Right lung (tissue), 5 donors: ENCODE results near the gene UVRAG. TPM values are rescaled to one million over a fixed set of nuclear protein-coding genes. Genes with fewer than 3 reads are reported as not detected.

Experiments used
- DNase-seq, 2 donors: peaks; one replicate each; pipeline ENCODE4 v3.0.0-alpha.2; 2013
- polyA plus RNA-seq, 5 donors: library from polyadenylated mRNA; unstranded; fragments of 120-200 nt; gene quantifications; one replicate each; pipeline versions ENCODE4 v1.2.1 to v1.2.3, GENCODE V29; 2013; ENCODE audit warnings: inconsistent platforms in 1 of 5, low replicate concordance in 1 of 5; ENCODE audit not compliant: insufficient read length in 5 of 5, insufficient read depth in 1 of 5

UVRAG gene
- polyA plus RNA-seq, 5 donors: 19.0 to 25.0 (median 21.4) TPM

DNA sequence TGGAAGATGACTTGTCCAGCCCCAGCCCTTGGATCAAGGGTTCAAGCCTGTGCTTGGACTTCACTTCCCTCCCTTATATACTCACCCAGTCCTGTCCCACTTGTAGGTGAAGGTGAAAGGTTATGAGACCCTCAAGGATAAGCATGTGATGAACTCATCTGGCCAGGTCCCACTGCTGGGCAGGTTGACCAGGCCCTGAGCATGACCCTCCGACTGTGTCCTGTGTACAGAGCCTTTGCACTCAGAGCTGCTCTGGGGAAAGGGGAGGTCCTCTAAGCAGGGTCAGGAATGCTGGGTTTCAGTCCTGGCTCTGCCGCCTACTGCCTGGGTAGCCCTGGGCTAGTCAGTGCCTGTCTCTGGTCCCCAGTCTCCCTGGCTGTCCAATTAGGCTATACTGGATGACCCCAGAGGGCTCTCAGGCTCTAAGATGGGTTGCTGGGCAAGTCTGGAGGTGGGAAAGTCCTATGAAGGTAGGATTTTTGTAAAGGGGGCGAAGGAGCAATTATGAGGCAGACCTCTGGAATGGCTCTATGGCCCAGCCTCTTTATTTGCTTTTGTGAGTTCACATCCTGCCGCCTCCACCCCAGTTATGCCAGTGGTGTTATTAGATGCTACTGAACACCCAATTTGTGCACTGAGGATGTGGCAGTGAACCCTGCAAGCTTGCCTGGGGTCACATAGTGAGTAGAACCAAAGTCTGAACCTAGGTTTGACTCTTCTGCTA is 32.3 kb upstream of the UVRAG start:
- DNase-seq: no peak

DNA sequence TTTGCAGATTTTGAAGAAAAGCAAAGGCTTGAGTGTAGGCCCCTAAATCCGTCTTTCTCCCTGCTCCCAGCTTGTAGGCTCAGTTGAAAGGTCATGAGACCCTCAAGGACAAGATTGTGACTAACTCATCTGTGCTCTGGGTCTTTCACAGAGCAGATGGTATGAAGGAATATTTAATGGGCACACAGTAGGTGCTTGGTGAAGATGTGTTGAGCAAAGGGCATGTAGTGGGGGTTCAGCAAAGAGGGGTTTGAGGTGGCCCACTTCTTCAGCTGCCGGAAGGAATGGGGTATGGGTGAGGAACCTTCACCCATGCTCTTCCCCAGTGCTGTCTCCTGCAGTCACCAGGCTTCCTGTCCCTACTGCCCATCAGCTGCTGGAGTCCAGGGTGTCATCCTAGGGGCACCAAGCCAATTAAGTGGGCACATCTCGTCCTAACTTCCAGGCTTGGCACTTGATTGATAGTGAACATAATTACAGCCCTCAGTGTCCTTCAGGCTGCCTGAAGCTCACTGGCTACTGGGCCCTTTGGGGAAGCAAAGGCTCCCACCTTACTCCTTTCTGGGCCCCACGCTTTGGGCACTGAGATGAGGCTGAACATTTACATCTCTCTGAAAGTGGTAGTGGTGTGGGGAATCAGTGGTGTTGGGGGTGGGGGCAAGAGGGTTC is 31.5 kb upstream of the UVRAG start:
- no peak for DNase-seq

DNA sequence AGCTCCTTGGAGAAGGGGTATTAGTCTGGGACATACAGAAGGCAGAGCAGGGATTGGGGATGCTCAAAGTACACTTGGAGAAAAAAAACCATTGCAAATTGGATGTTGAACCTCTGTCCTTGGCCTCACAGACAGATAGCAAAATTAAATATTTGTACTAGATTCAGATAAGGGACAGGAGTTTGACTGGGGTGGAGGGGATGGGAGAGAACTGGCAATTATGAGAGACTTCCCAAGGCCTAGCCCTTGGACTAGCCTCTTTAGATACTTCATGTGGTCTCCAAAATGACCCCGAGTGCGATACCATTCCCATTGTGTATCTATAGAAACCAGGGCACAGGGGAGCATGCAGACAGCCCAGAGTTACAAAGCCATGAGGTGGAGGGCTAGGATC is 30.9 kb upstream of the UVRAG start:
- DNase-seq: no peak

DNA sequence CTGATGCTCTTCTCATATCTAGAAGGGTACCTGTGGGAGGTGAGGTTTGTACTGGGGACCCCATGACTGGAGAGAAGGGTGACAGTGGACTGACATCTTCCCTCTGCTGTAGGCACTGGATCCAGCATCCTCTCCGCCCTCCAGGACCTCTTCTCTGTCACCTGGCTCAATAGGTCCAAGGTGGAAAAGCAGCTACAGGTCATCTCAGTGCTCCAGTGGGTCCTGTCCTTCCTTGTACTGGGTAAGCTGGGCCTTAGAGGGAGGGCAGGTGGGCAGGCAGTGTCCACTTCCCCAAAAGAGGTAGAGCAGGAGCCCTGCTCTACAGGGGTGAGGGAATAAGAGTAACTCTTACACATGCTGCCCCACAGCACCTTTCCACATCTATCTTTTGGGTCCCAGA is 30.5 kb upstream of the UVRAG start:
- DNase-seq: no peak

DNA sequence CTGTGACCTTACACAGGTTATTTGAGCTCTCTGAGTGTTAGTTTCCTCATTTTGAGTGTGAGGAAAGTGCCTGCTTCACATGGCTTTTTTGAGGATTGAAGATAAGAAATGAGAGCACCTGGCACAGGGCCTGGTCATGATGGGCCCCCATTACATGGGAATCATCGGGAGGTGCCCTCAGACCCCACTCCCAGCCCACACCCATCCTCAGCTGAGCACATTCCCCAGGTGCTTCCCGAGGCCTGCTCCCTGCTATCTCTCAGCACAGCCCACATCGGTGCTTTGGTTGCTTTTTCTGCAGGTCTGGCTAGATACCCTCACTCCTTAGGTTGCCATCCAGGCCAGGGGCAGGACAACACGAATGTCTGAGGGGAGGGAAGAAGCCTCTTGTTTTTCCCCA is 29.8 kb upstream of the UVRAG start:
- no peak for DNase-seq

DNA sequence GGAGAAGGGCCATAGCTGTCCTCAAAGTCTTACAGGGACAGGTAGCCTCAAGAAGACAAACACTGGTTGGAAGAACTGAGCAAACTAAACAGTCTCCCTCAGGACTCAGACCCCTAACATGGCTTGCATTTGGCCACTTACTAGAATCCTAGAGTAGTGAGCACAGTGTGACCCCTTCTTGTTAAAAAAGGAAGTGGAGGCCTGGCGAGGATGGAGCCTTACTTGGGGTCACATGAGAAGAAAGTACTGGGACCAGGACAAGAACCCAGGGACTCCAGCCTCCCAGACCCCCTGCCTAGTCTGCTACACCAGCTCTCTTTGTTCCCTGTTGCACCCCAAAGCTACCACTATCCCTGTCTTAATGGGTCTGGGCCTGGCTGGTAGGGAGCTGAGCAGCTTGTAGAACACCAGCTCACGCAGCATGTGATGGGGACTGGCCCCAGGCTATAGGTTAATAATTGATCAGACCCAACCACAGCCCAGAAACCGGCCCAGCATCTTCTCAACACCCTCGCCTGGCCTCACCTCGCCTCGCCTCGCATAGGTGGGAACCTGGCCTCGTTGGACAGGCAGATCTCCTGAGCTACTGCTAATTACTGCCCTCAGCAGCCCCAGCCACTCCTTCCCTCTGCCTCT is 28.8 kb upstream of the UVRAG start:
- DNase-seq: no peak

DNA sequence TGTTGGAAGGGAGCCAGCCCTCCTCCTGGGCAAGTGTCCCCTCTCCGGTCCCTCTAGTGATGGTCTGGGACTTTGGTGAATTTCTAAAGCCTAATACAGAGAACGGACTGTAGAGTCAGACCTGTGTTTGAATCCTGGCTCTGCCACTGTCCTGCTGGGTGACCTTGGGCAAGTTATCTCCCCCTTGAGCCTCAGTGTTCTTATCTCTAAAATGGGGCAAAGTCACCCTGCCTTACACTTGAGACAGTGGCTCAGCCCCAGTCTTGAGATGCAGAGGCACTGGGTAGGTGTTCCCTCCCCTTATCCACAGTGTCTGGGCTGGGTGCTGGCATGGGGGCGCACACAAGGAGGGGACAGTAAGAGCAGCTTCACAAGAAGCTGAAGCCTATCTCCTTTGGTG is 25.5 kb upstream of the UVRAG start:
- no peak for DNase-seq

DNA sequence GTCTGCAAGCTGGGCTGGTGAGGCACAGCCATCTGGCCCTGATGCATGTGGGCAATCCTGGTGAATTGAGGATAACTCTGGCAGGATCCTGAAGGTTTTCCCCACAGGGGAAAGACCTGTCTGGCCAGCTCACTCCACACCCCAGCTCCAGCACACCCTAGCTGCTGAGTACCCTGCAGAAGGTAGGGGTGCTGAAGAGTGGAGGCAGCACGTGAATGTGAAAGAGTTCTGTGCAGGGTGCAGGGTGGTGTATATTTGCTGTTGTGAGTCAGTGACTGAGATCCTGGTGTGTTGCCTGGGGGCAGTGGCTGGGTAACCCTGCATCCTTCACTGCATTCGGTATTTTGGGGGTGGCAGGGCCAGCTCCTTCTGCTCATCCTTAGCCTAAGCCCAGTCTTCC is 24.0 kb upstream of the UVRAG start:
- no peak for DNase-seq

DNA sequence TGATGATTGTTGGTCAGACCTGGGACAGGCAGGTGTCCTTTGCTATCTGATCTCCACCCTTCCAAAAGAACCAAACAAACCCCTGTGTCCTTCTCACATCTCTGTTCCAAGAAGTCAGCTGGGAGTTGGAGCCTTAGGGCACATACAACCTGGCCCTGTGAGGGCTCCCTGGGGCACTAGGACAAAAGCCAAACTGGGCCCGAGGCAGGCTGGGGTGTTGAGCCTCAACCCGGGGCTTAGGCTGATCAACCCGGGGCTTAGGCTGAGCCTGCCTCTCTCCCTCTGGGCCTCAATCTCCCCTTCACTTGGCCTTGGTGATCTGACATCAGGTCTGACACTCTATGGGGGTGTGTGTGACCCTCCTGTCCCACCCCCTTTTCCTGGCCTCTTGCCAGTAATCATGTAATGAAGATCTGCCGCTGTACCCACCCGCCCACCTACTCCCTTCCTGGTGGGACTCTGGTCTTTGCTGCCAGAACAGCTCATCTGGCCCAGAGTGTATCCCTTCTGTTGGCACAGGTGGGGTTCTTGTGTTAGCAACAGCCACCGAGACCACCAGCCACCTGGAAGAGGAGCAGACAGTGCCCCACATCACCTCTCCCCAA is 22.8 kb upstream of the UVRAG start:
- DNase-seq: no peak

DNA sequence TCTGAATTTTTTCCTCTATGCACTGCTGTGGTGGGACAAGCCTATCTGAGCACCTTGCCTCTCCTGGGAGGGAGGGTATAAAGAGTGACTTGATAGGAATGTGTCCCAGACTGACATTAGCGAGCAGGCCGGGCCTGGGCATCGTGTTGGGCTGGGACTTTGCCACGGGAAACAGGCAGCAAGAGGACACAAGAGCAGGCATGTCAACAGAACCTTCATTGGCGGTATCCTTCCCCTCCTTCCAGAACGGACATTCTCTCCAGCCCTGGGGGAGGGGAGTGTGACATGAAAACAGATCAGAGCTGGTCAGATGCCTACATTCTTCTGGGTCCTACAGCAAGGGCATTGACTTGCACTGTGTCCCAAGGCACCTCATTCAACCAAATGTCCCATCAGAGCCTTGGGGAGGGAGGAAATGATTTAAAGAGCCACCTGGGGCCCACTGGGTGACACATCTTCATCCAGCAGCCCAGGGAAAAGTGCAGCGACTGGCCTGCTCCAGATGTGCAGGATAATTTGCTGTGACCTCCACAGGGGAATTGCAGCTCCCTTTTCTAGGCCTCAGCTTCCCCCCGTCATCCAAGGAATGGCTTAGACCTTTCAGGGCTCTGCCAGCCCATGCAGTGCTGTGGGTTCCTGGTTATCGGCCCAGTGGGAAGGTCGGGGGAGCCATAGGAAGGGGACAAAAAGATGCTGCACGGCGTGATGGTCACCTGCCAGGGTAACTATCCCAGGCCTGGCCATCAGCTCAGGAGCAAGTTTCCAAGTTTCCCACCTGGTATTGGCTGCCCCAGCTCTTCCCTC is 21.8 kb upstream of the UVRAG start:
- no peak for DNase-seq

DNA sequence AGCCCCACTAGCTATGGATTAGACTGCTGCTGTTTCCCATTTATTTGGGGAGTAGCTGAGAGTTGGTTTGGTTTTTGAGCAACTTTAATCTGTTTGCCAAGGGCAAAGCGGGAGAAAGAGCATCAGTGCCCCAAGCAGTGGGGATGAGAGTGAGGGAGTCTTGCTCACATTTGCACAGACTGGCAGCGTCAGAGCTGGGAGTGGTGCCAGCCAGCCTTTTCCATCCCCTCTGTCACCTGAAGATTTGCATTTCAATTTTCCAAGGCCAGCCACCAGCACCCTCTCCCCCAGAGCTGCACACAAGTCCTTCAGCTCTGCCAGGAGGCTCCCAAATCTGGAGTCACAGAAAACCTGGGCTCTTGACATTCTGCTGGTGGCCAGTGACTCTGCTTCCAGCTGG is 21.0 kb upstream of the UVRAG start:
- no peak for DNase-seq

DNA sequence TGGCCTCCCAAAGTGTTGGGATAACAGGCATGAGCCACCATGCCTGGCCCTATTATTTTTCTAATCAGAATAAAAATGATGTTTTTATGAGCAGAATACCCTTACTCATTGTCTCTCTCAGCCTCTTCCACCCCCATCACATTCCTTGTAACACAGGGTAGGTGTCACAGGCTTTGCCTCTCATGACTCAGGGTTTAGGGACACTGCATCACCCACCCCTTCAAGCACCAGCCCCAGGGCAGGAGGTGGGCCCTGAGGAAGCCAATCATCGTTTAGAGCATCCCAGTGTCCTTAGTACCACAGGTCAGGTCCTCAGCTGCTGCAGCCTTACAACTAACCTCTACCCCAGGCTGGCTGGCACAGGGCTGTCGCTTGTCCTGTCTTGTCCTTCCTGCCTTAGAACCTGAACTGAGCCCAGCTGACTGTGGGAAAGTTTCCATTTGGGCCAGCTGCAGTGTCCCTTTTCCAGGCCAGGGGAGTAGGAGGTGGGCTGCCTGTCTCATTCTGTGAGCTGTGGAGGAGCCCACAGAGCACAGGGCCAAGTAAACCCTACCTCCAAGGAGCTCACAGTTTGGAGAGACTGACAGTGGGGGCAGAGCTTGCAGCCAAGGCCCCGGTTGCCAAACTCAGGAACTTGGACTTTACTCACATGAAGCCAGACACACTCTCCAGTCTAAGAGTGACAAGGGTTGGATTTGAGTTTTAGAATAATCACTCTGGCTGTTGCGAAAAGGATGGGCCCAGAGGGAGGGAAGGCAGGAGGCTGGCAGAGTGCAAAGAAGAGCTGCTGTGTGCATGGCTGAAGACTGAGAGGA is 19.5 kb upstream of the UVRAG start:
- DNase-seq: no peak

DNA sequence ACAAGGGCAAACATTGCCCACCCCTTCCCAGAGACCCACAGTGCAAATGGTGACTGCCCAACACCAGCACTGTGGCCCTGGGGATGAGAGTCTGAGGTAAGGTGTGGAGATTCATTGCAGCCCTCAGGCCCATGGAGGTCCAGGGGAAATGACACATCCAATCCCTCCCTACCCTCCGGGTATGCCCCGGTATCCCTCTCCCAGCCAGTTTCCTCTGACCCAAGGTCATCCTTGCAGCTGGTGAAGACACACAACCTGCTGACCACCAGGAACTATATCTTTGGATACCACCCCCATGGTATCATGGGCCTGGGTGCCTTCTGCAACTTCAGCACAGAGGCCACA is 18.9 kb upstream of the UVRAG start:
- no peak for DNase-seq

DNA sequence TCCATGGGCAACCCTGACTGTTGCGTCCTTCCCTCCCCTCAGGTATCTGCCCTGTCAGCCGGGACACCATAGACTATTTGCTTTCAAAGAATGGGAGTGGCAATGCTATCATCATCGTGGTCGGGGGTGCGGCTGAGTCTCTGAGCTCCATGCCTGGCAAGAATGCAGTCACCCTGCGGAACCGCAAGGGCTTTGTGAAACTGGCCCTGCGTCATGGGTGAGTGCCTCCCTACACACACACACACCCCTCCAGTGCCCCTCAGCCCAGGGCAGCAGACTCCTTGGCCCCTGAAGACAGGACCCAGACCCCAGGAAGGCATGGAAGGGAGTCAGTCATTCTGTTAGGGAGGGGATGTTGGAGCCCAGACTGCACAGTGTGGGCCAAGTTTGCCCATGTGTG is 17.9 kb upstream of the UVRAG start:
- no peak for DNase-seq

DNA sequence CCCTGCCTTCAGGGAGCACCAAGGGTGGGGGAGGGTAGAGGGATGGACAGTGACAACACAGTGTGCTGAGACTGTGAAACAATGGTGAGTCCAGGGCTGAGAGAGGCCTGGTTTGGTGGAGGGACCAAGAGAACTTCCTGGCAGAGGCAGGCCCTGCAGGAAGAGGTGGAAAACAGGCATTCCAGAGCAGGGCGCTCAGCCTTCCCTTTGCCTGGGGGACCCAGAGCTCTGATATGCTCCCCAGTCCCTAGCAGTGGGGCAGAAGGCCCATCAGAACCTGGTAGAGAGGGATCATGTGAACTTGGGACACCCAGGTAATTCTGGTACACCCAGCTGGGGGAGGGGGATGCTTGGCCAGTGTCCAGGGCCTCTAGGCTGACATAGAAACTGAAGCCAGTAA is 17.2 kb upstream of the UVRAG start:
- no peak for DNase-seq

DNA sequence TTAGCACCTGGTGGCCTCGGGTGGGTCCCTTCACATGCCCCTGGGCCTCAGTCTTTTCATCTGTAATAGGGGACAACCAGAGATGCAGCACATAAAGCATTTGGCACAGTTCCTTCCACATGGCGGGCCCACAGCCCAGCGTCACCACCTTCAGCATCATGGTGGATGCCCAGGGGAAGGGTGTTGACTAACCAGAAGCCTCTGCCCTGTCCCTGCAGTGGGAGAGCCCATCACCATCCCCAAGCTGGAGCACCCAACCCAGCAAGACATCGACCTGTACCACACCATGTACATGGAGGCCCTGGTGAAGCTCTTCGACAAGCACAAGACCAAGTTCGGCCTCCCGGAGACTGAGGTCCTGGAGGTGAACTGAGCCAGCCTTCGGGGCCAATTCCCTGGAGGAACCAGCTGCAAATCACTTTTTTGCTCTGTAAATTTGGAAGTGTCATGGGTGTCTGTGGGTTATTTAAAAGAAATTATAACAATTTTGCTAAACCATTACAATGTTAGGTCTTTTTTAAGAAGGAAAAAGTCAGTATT is 14.8 kb upstream of the UVRAG start:
- no peak for DNase-seq

DNA sequence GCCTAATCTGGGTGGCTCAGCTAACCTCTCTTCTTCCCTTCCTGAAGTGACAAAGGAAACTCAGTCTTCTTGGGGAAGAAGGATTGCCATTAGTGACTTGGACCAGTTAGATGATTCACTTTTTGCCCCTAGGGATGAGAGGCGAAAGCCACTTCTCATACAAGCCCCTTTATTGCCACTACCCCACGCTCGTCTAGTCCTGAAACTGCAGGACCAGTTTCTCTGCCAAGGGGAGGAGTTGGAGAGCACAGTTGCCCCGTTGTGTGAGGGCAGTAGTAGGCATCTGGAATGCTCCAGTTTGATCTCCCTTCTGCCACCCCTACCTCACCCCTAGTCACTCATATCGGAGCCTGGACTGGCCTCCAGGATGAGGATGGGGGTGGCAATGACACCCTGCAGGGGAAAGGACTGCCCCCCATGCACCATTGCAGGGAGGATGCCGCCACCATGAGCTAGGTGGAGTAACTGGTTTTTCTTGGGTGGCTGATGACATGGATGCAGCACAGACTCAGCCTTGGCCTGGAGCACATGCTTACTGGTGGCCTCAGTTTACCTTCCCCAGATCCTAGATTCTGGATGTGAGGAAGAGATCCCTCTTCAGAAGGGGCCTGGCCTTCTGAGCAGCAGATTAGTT is 14.2 kb upstream of the UVRAG start:
- DNase-seq: no peak

DNA sequence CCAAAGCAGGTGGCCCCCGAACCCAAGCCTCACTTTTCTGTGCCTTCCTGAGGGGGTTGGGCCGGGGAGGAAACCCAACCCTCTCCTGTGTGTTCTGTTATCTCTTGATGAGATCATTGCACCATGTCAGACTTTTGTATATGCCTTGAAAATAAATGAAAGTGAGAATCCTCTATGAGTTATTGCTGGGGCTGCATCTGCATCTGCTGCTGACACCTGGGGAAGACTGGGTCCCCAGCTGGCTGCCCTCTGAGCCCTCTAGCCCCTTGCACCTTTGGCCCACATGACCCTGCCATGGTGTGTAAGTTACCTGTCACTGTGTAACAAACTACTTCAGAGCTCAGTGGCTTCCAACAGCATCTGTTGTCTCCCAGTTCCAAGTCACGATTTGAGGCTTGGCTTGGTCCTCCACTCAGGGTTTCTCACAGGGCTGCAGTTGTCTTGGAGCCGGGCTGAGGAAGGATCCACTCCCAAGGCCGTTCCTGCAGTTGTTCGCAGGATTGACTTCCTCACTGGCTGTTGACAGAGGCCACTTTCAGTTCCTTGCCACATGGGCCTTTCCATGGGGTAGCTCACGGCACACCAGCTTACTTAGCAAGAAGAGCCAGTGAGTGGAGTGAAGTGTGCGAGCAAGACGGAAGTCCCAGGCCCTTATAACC is 13.5 kb upstream of the UVRAG start:
- no peak for DNase-seq

DNA sequence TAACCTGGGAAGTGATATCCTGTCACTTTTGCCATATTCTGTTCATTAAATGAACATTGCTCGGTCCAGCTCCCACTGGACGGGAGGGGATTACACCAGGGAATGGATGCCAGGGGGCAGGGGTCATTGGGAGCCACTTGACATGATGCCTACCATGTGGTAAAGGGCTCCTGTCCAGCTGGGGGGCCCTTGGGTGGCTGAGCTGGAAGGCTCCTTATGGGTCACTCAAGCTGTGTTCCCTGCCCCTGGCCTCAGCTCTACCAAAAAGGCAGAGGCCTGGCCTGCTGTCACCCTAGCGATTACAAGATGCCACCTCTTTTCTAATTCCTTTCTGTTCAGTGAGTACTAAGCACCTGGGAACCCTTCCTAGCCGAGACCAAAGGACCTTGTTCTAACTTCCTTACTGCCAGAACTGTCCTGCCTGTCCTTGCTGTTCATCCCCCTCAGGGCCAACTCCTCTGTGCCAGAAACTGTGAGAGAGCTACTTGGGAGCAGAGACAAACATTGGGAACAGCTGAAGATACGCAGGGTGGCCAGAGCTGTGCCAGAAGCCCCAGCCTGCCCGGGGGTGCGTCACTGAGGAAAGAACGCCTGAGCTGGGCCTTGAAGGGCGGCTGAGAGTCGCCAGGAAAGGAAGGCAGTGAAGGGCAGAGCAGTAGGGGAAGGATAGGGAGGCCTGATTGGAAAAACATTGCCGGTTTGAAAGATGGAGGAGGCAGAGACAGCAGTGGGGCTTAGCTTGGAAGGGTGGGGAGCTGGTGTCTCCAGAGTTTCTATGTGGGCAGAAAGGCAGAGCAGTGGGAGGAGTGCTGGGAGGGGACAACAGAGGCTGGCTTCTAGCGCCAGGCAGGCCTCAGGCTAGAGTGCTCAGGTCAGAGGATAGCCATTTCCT is 12.7 kb upstream of the UVRAG start:
- DNase-seq: no peak
